ENCODE data around the gene GABRR3.

The GABRR3 gene

DNA sequence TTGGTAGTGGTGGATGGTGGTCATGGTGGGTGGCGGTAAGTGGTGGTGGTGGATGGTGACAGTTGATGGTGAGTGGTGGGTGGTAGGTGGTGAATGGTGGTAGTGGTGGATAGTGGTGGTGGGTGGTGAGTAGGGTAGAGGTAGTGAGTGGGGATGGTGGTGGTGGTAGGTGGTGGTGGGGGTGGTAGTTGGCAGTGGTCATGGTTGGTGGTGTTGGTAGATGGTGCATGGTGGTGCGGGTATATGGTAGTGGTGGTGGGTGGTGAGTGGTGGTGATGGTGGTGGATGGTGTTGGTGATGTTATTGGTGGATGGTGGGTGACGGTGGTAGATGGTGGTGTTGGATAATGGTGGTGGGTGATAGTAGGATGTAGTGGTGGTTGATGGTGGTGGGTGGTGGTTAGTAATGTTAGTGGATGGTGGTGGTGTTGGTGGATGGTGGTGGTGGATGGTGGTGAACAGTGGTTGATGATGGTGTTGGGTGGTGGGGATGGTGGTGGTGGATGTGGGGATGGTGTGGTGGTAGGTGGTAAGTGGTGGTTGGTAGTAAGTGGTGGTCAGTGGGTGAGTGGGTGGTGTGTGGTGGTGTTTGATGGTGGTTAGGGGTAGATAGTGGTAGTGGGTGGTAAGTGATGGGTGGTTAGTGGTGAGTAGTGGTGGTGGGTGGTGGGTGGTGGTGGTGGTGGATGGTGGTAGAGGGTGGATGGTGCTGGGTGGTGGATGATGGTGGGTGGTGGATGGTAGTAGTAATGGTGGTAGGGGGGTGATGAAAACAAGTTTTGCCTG, 46.1 kb downstream of the GABRR3 start:
- no peak for DNase-seq

DNA sequence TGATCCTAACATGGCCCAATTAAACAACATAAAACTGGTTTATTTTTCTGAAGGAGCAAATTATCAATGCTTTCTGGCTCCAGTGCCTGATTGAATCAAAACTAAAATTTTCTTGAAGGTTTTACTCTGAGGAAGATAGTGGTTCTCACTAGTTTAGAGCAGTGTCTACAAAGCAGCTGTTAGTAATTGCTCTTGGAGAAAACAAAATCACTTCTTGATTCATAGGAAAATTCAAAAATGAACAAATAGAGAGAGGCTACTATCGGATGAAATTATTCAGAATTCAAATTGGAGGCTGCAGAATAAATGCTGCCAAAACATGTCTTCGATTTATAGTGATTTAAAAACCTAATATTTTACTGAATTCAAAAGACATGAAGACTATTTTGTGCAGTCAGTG, 47.8 kb downstream of the GABRR3 start:
- DNase-seq: no peak

DNA sequence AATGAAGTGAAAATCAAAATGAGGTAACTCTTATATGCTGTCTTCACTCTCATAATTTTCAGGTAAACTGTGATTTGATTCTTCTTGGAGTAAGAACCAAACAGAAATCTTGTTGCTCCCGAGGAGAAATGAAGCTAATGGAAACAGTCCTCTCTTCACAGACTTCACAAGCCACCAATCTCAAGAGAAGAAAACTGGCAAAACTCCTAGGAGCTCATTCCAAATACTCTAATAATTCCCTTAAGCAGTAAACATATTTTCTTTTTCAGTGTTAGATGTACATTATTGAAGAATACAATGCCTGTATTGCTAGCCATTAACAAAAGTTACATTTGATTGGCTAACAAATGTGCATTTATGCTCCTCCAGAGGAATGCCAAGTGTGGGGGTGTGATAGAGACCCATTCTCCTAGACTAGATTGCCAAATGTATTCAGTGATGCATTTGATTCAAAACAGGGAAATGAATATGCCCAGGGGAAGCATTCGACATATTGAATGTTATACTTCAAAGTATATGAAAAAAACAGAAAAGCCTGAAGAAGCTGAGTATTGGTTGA, 51.1 kb downstream of the GABRR3 start:
- no peak for DNase-seq

DNA sequence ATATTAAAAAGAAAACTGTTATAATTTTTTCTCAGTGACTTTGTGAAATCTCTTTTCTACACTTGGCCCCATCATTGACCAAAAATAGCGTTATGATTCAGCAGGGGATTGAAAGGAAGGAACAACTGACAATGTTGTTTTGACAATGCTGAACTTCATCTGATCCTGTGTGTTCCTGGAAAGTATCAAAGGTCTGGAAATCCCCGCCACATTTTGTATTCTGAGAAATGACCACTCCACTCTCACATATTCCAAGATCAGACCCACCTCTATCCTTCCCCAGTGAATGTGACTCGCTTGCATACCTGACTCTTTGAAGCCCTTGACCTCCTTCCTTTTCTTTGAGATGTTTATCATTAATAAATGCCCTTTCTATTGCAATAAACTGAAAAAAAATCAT, 53.2 kb downstream of the GABRR3 start:
- DNase-seq: no peak

DNA sequence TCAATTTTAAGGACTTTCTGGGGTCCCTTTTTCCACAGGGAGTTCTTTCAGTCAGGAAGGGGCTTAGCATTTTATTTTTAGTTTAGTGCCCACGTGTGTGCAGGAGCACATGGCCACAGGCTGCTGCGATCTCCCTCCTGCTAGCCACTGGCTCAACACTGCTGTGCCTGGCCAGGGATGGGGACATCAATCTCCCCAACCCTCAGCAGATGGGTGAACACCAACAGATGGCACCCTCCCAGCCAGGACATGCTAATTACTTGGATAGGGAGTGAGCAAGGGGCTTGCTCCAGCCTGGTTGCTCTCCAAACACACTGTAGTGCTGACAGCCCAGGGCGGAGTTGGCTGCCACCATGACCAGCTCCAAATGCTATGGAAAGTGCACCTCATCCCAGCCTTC, 55.5 kb downstream of the GABRR3 start:
- no peak for DNase-seq

DNA sequence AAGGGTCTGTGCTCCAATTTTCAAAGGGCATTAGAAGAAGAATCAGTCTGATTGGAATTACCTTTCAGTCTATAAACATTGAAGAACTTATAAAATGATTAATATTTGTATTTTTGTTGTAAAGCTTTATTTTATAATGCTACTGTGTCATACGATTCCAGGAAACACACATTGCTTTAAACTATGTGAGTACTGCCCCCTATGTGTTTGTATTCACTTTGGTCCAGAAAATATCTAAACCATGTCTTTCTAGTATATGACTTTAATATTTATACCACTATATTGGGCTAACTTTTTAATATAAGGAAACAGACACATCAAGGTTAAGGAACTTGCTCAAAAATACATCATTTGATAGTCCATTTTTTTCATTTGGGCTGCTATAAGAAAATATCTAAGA, 59.6 kb downstream of the GABRR3 start:
- DNase-seq: peak in 1 of 2 donors; percentile 23

DNA sequence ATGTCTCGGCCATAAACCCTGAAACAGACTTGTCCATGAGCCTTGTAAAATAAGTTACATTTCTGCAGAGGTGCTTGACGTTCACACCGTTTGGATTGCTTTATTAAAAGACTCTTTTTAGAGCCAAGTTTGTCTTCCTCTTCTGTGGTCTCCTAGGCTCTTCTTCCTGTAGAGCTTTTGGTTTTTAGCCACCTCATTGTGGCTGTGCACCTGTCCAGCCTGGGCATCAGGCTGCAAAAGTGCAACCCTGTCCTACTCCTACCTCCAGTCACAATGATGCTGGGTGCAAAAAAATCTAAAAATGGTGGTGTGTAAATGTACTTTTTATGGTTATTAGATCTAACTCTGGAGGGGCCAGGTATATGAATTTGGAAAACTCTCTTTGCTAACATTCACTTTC, 60.1 kb downstream of the GABRR3 start:
- DNase-seq: no peak

DNA sequence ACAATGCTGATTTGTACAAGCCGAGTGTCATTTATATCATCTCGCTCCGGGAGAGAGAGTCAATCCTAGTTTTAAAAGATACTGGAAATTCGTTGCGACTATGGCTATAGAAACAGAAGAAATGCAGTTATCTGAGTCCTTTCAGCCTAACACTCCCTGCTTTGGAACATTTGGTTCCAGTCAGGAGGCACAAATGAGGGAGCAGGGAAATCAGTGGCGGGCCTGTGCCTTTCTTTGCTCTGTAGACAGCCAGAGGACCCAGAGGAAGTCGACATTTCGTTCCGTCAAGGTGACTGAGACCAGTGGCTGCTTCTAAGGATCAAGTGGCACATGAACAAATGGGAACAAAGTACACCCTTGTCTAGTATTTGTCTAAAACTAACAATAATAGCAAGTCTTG, 62.1 kb downstream of the GABRR3 start:
- no peak for DNase-seq

DNA sequence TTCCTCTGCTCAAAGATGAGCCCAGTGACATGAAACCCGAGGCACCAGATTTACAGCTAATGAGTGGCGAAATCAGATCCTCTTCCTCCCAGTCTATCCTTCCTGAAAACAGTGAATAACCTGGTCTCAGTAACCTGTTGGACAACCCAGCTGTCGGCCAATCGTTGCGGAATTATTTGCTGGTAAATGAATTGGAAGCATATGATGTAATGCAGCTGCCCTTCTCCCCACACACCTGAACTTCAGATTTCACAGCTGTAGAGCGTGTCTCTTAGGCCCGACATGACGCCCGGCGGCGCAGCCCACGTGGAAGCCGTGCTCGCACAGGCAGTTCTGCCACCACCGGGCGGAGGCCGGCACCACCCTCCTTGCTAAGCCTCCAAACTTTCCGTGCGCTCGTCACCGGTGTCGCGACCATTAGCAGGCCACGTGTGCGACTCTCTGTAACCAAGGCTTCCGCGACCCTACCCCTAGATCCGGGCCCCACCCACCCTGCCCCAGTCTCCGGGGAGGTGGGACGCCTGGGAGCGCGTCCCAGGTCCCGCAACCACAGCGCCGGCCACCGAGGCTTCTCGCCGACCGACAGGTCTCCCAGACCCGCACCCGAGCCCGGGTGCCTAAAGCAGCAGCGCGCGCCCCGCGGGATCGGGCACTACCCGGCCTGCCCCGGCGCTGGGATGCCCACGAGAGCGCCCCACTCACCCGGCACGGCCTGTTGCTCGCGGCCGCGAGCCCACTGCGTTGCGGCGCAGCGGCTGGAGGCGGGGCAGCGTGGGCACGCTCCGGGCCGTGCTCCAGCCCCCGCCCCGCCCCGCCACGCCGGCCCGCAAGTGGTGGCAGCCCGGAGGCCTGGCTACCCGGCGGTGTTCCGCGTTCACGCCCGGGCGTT, 63.2 kb downstream of the GABRR3 start, which contains the start of gene RIOX2:
RIOX2 (minus strand) TSS at position 753 of the 889 bp plus-strand sequence. CDS start 4,838 bp downstream, outside the sequence.
- peak; percentile 73 to 76 for DNase-seq

DNA sequence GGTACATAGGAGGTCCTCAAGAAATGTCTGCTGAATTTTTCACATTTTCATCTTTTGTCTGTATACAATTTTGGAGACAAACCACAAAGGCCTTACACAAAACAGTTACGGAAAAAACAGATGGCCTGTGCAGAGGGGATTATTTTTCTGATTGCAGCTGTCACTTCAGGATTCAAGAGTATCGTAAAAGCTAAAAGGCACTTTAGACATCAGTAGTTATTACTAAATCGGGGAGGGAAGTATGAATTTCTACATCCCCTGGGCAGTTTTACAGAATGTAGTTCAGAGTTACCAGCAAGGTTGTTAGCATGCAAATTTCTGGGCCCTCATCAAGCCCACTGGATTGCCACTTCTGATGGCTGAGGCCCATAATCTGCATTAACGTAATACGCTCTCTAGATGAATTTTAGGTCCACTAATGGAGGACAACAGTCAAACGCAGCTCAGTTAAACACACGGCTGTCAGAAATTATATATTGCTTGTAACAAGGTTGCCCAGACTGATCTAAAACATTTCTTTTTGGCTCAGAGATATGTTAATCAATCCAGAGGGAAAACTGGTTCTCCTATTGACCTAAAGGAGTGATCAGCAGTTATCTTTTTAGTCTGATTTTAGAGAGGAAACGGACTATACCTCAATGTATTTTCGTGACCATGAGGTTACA, 64.0 kb downstream of the GABRR3 start:
- DNase-seq: no peak

DNA sequence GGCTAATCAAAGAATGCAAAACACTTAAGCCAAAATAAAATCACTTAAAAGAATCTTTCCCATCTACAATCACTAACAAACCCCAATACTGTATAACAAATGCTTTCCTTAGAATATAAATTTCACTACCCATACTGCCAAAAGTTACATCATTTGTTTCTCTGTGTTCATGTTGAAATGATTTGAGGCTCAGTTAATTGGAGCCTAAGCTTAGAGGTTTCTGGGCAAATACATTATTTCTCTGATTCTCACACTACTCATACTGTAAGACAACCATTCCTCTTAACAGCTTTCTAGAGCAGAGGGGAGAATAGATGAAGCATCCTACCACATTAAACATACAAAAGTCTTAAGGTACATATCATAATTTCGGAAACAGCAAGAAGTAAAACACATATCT, 65.0 kb downstream of the GABRR3 start:
- no peak for DNase-seq

DNA sequence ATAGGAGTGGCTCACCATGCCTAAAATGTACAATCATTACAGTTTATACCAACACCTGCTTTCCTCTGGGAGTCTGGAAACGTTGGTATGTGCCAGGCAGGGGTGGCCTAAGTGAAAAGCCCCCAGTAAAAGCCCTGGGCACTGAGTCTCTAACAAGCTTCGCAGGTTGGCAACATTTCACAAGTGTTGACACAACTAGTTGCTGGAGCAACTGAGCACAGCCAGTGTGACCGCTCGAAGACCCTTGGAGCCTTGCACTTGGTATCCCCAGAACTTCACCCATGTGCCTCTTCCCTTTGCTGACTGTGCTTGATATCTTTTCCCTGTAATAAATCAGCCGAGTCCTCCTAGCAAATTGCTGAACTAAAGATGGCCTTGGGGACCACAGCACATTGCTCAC, 65.6 kb downstream of the GABRR3 start:
- DNase-seq: no peak

DNA sequence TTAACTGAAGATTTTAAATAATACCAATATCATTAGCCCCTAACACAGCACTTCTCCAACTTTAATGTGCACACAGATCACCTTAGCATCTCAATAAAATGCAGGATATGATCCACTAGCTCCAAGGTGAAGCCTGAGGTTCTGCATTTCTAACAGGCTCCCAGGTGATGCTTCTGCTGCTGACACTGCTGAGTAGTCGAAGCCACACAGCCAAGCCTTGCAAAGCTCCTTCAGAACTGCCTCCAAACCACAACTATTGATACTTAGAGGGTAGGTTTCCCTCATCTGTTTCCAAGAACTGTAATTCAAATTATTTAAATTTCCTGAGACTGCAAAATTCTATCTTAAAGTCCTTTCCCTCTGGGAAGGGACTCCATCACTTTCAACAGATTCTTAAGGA, 66.7 kb downstream of the GABRR3 start:
- DNase-seq: no peak

DNA sequence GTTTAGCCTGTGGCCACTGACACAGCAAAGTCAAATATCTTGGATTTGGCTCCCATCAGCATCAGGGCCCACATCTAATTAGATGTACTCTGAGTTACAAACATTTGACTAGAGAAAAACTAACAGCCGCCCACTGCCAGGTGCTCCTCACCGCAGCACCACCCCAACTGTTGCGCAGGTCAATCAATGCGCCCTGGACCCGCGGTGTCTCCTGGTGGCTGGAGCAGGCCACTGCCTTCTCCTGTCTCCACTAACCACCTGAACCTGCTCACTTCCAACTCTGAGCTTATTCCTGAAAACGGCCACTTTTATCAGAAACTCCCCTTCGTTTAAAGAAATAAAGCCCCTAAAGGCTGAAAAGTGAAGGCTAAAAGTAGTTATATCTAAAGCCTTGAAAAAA, 67.1 kb downstream of the GABRR3 start:
- no peak for DNase-seq

DNA sequence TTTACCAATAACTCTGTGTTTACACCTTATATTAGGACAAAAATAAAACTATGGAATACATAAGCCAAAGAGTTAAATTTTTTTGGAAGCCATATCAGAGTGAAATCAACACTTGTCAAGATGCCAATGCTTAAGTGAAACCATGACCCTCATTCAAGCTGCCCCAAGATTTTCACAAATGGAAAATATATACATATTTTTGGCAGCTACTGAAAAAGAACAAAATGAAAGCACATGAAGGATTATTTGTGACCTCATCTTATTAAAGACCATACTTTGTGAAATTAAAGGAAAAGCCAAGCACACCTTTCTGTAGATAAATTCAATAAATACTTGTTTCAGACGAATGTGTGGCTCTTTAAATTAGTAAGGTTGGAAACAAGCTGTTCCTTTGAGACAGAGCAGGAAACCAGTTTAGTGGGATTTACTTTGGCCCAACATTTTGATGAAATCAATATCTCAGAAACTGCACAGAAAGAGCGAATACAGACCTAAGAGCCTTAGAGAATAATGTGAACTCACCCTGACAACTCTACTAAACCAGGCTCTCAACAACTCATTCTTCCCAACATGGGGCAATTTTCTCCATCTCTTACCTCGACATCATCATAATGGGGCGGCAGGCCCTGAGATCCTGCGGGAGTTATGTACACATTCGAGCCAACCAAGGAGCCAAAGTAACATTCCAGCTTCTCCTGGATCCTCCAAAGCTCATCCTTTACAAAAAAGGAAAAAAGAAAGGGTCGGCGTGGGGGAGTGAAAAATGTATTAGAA, 73.9 kb downstream of the GABRR3 start:
- DNase-seq: no peak

DNA sequence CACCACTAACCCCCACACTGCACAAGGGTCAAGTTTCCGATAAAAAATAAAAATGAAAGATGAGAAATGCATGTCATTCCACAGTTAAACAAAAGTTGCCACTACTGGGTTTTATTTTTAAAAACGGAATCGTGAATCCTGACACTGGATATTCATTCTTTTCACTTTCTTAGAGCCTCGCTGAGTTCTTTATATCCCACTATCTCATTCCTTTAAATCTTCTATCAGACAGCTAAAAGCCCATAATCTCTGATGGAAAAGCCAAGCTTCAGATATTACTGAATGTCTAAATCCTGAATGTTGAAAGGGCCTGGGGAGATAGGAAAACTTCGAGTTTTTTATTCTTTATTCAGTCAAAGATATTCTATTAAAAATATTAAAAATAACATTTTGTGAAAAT, 74.6 kb downstream of the GABRR3 start:
- DNase-seq: no peak

DNA sequence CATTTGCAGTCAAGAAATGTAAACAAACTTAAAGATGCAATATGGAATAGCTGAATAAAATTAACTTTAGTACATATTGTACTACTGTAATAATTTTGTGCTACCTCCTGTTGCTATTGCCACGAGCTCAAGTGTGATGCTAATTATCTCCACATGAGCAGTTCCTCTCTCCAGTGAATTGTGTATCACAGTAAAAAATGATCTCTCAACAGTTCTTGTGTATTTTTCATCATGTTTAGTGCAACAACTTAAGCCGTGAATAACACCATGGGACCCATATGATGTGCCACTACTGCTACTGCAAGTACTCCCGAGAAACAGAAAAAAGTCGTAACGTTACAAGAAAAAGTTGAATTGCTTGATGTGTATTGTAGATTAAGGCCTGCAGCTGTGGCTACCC, 75.2 kb downstream of the GABRR3 start:
- DNase-seq: no peak

DNA sequence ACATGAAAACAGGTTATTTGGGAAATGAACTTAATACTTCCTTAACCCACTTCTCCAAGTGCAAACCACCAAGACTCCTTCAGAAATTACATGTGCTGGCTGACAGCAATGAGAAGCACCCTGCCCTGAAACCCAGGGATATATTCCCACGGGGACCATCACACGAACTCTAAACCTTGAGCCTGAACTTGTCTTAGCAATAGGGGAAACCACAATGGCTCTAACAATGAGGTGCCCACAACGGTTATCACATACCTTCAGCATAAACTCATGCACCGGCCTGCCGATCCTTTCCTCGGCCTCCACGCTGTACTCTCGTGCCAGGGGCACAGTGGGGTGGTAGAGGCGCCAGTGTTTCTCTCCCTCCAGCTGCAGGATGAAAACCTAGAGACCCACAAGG, 76.3 kb downstream of the GABRR3 start:
- DNase-seq: no peak

DNA sequence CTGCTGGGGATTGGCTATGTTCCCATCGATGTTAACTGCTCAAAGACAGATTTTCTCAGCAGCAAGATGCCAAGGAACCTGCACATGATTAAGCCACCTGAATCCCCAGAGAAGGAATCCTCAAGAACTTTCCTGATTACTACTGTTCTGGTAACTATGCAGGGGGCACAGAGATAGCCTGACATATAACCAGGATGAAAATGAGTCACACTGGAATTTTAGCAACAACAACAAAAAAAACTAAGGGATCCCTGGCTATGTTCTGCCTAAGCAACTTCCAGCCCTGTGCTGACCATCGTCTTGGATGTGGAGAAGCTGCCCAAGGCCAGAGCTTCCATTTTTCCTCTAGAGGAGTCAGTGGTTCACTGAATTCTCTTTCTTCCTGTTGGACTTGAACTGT, 76.7 kb downstream of the GABRR3 start:
- no peak for DNase-seq

DNA sequence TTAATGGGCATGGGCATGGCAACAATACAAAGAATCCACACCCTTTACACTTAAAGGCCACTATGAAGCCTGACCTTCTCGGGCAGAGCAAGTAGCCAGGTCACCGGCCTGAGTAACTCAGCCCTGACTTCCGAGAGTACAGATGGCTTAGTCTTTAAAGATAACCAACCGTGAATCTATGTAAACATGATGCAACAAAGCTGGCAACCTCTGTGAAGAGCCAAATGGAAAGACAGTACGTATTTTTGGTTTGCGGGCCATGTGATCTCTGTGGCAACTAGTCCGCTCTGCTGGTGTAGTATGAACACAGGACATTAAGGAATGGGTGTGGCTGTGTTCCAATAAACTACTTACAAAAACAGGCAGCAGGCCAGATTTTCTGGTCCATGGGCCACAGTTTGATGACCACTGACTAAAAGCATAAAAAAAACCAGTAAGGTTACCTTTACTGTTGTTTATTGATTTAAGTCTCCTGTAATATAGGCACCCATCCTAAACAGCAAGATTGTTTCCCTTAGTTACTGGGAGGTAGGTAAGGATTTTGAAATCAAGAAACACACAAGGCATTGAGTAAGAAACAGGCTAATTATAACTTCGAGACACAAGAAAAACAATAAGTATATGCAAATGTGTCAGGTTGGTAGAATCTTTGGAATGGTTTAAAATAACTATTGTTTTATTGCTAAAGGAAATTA, 77.4 kb downstream of the GABRR3 start:
- peak in 1 of 2 donors; percentile 20 for DNase-seq

DNA sequence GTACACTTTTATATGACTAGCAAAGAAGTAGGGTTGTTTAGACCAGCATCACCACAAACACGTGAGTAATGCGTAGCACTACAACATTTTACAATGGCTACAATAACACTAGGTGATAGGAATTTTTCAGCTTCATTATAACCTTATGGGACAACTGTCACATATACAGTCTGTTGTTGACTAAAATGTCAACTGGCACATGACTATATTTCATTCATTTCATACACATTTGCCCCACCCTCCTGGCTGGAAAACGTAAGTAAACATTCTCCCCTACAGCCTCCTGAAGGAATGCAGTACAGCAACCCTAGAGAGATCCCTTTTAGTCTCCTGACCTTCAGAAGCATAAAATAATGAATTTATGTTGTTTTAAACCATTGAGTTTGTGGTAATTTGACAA, 79.1 kb downstream of the GABRR3 start:
- DNase-seq: no peak

Data from CD4-positive, alpha-beta T cell treated with Interleukin-4 for 1 hour (primary cell).